MM.1S (cell line): ENCODE data around the gene MACROD1.

Source experiments
- DNase-seq: peaks from one replicate; pipeline ENCODE4 v3.0.0-alpha.2; 2015
- H2AFZ ChIP-seq: fragments of 300-600 bp; sonication (generic); 2 replicates; pipeline ENCODE4 v1.6.0; 2016; ENCODE audit warnings: antibody characterized with exemption, low read length
- H3F3A ChIP-seq: fragments of 300-600 bp; sonication (generic); 2 replicates; pipeline ENCODE4 v1.6.1; 2016; ENCODE audit warnings: mild to moderate bottlenecking, antibody characterized with exemption, low read length, moderate library complexity, mixed read lengths; ENCODE audit not compliant: insufficient read depth
- H3K27ac ChIP-seq: fragments of 300-600 bp; sonication (generic); 2 replicates; pipeline ENCODE4 v1.5.1; 2016; ENCODE audit warnings: mild to moderate bottlenecking, low read length
- H3K27me3 ChIP-seq: fragments of 300-600 bp; sonication (generic); replicated peaks from 2 replicates; pipeline ENCODE4 v1.6.0; 2016; ENCODE audit warnings: low read length; ENCODE audit not compliant: insufficient read depth
- H3K36me3 ChIP-seq: fragments of 300-600 bp; sonication (generic); replicated peaks from 2 replicates; pipeline ENCODE4 v1.6.1; 2016; ENCODE audit warnings: mild to moderate bottlenecking, low read length, mixed read lengths; ENCODE audit not compliant: insufficient read depth
- H3K4me1 ChIP-seq: fragments of 300-600 bp; sonication (generic); 2 replicates; pipeline ENCODE4 v1.6.1; 2016; ENCODE audit warnings: low read length, mixed read lengths
- H3K4me2 ChIP-seq: fragments of 300-600 bp; sonication (generic); 2 replicates; pipeline ENCODE4 v1.6.0; 2016; ENCODE audit warnings: low read depth, low read length
- H3K4me3 ChIP-seq: fragments of 300-600 bp; sonication (generic); 2 replicates; pipeline ENCODE4 v1.5.1; 2016; ENCODE audit warnings: low read length, mixed read lengths
- H3K79me2 ChIP-seq: fragments of 300-600 bp; sonication (generic); 2 replicates; pipeline ENCODE4 v1.6.1; 2016; ENCODE audit warnings: mixed run types, low read length, mixed read lengths
- H3K9ac ChIP-seq: fragments of 300-600 bp; sonication (generic); 2 replicates; pipeline ENCODE4 v1.6.1; 2016; ENCODE audit warnings: low read length, mixed read lengths
- H3K9me2 ChIP-seq: fragments of 300-600 bp; sonication (generic); replicated peaks from 2 replicates; pipeline ENCODE4 v1.6.1; 2016; ENCODE audit warnings: mild to moderate bottlenecking, low read length, mixed read lengths; ENCODE audit not compliant: insufficient read depth
- H3K9me3 ChIP-seq: fragments of 300-600 bp; sonication (generic); replicated peaks from 2 replicates; pipeline ENCODE4 v1.6.1; 2016; ENCODE audit warnings: mild to moderate bottlenecking, low read length, mixed read lengths; ENCODE audit not compliant: insufficient read depth
- H4K20me1 ChIP-seq: fragments of 300-600 bp; sonication (generic); 2 replicates; pipeline ENCODE4 v1.6.1; 2016; ENCODE audit warnings: mild to moderate bottlenecking, low read length, moderate library complexity, mixed read lengths; ENCODE audit not compliant: insufficient read depth
- CTCF ChIP-seq: fragments of 300-600 bp; sonication (generic); IDR thresholded peaks from 2 replicates; pipeline ENCODE4 v1.5.1; 2016; ENCODE audit warnings: antibody characterized with exemption, low read length, mixed read lengths
- EZH2 ChIP-seq: fragments of 300-600 bp; sonication (generic); optimal IDR thresholded peaks from 2 replicates; pipeline ENCODE3; 2017; ENCODE audit warnings: low read depth, mild to moderate bottlenecking, antibody characterized with exemption, low read length, mixed read lengths
- EZH2phosphoT487 ChIP-seq: fragments of 300-600 bp; sonication (generic); IDR thresholded peaks from 2 replicates; pipeline ENCODE4 v1.6.1; 2018; ENCODE audit warnings: antibody characterized with exemption, low read length

The MACROD1 gene

GRCh38 chr11:64121663-64122410 is 44.1 kb downstream of the MACROD1 start:
- no peak overlapping the region for H3K9ac ChIP-seq
- no peaks in the 10 kb centered on the region for H3K36me3 ChIP-seq
- H3K27me3 ChIP-seq, result no peaks in the 10 kb centered on the region
- no peaks in the 10 kb centered on the region for H3K9me2 ChIP-seq
- H2AFZ ChIP-seq, result no peak overlapping the region
- DNase-seq, result no peak
- H3K4me1 ChIP-seq, result no peaks in the 10 kb centered on the region
- no peaks in the 10 kb centered on the region for H3K79me2 ChIP-seq
- no peaks in the 10 kb centered on the region for H3K9me3 ChIP-seq
- H3K4me3 ChIP-seq, result no peak overlapping the region
- no peaks in the 10 kb centered on the region for H4K20me1 ChIP-seq
- TF ChIP-seq EZH2phosphoT487 (no peak), EZH2 (no peak), CTCF (no peak)
- H3K4me2 ChIP-seq, result no peak overlapping the region
- no peaks in the 10 kb centered on the region for H3F3A ChIP-seq
- no peak overlapping the region for H3K27ac ChIP-seq

- H4K20me1 ChIP-seq, result no peaks in the 10 kb centered on the region
- no peak for TF ChIP-seq EZH2
- TF ChIP-seq CTCF, result no peak
- no peak for TF ChIP-seq EZH2phosphoT487
Observed at GRCh38 chr11:64120951-64121569, 44.9 kb downstream of the MACROD1 start.

GRCh38 chr11:64119700-64120099 is 46.2 kb downstream of the MACROD1 start:
- H2AFZ ChIP-seq, result no peak overlapping the region
- no peaks in the 10 kb centered on the region for H3K27me3 ChIP-seq
- no peaks in the 10 kb centered on the region for H3K79me2 ChIP-seq
- no peaks in the 10 kb centered on the region for H3K4me1 ChIP-seq
- TF ChIP-seq CTCF, result no peak
- no peak for TF ChIP-seq EZH2
- no peak for TF ChIP-seq EZH2phosphoT487
- no peaks in the 10 kb centered on the region for H3K9me2 ChIP-seq
- no peaks in the 10 kb centered on the region for H3K36me3 ChIP-seq
- no peak overlapping the region for H3K4me3 ChIP-seq
- no peak overlapping the region for H3K4me2 ChIP-seq
- no peak for DNase-seq
- no peaks in the 10 kb centered on the region for H4K20me1 ChIP-seq
- H3K27ac ChIP-seq, result no peak overlapping the region
- no peaks in the 10 kb centered on the region for H3K9me3 ChIP-seq
- no peaks in the 10 kb centered on the region for H3F3A ChIP-seq
- H3K9ac ChIP-seq, result no peak overlapping the region

More at GRCh38 chr11:64120951-64121569, 44.9 kb downstream of the MACROD1 start:
- no peak for DNase-seq
- no peaks in the 10 kb centered on the region for H3K4me1 ChIP-seq
- no peak overlapping the region for H3K4me3 ChIP-seq
- H3K9me2 ChIP-seq, result no peaks in the 10 kb centered on the region
- H3K79me2 ChIP-seq, result no peaks in the 10 kb centered on the region
- H3K9me3 ChIP-seq, result no peaks in the 10 kb centered on the region
- no peaks in the 10 kb centered on the region for H3K27me3 ChIP-seq
- no peaks in the 10 kb centered on the region for H3K36me3 ChIP-seq
- H3K9ac ChIP-seq, result no peak overlapping the region
- no peak overlapping the region for H3K4me2 ChIP-seq
- H2AFZ ChIP-seq, result no peak overlapping the region
- H3F3A ChIP-seq, result no peaks in the 10 kb centered on the region
- no peak overlapping the region for H3K27ac ChIP-seq
